HL-60 (cell line): Measurements from ENCODE around the gene RPRM.

Source experiments
- CTCF ChIP-seq: IDR thresholded peaks from one replicate; pipeline ENCODE4 v1.5.1; 2011; ENCODE audit warnings: low read length, control low read depth, inconsistent platforms; ENCODE audit not compliant: insufficient read depth
- GABPA ChIP-seq: IDR thresholded peaks from 2 replicates; pipeline ENCODE4 v1.6.1; 2012; ENCODE audit warnings: low read depth
- REST ChIP-seq: IDR thresholded peaks from 2 replicates; pipeline ENCODE4 v1.6.1; 2012; ENCODE audit warnings: low read depth; ENCODE audit not compliant: insufficient replicate concordance

GRCh38 chr2:153510996-153511395 is 32.4 kb upstream of the RPRM start:
- TF ChIP-seq GABPA, result no peak
- TF ChIP-seq REST, result no peak
- no peak for TF ChIP-seq CTCF
